Panc1 (cell line): Measurements from ENCODE around the gene CRIP2. TPM values are rescaled to one million over a fixed set of nuclear protein-coding genes. Genes with fewer than 3 reads are reported as not detected.

Source experiments
- ATAC-seq: fragments of 200-7000 bp; cut with Tn5 transposase; 2 replicates; pipeline ENCODE4 v1.9.1; 2020; ENCODE audit warnings: mild to moderate bottlenecking, moderate library complexity
- BruUV-seq: library from RNA; stranded (reverse); fragments of 400-500 nt; replicated peaks from 2 replicates; lab custom pipeline; 2021; lab: Mats Ljungman, UMichigan
- CTCF ChIA-PET: fragments of 300-600 bp; sonication (Branson Sonifier 250); formaldehyde crosslinking; loops from one replicate; lab custom pipeline; 2022; ENCODE audit warnings: antibody characterized with exemption; lab: Charles Lee
- POLR2A ChIA-PET: fragments of 300-600 bp; sonication (Branson Sonifier 250); formaldehyde crosslinking; loops from one replicate; lab custom pipeline; 2022; ENCODE audit warnings: antibody characterized with exemption; lab: Charles Lee
- DNase-seq: peaks from one replicate; pipeline ENCODE4 v3.0.0-alpha.2; 2010; ENCODE audit warnings: low read depth, low spot score
- H3K27ac ChIP-seq: 2 replicates; pipeline ENCODE4 v1.5.1; 2011; ENCODE audit warnings: mild to moderate bottlenecking, low read length, inconsistent platforms
- H3K27me3 ChIP-seq: fragments of 200-500 bp; sonication (Bioruptor generic); 2 replicates; pipeline ENCODE4 v1.6.0; 2014; ENCODE audit warnings: low read length, inconsistent platforms; ENCODE audit not compliant: control insufficient read depth, insufficient read depth
- H3K36me3 ChIP-seq: fragments of 200-500 bp; sonication (Bioruptor generic); 2 replicates; pipeline ENCODE4 v1.5.1; 2014; ENCODE audit warnings: inconsistent platforms, mild to moderate bottlenecking, low read length, moderate library complexity; ENCODE audit not compliant: control insufficient read depth, insufficient read depth
- H3K4me1 ChIP-seq: 2 replicates; pipeline ENCODE4 v1.5.1; 2011; ENCODE audit warnings: inconsistent platforms, mild to moderate bottlenecking, low read length, moderate library complexity; ENCODE audit not compliant: control insufficient read depth, insufficient read depth
- H3K4me3 ChIP-seq, 2 experiments: 2 replicates each; pipeline ENCODE4 v1.5.1; 2011 to 2012; ENCODE audit warnings: low read depth in 2 of 2, low read length in 2 of 2, mild to moderate bottlenecking in 2 of 2, inconsistent platforms in 1 of 2, moderate library complexity in 1 of 2
- H3K9me3 ChIP-seq: fragments of 200-500 bp; sonication (Bioruptor generic); 2 replicates; pipeline ENCODE4 v1.5.1; 2014; ENCODE audit warnings: low read depth, mild to moderate bottlenecking, inconsistent platforms, low read length, moderate library complexity; ENCODE audit not compliant: control insufficient read depth, insufficient read depth
- CTCF ChIP-seq: fragments of 450-650 bp; IDR thresholded peaks from 2 replicates; pipeline ENCODE4 v1.5.1; 2017; ENCODE audit warnings: mild to moderate bottlenecking
- POLR2AphosphoS5 ChIP-seq: IDR thresholded peaks from 2 replicates; pipeline ENCODE4 v1.6.1; 2012; ENCODE audit warnings: mild to moderate bottlenecking, low read depth, low read length, moderate library complexity
- SIN3A ChIP-seq: IDR thresholded peaks from 2 replicates; pipeline ENCODE4 v1.6.1; 2012; ENCODE audit warnings: low read depth, mild to moderate bottlenecking, low read length, moderate library complexity, borderline replicate concordance; ENCODE audit not compliant: insufficient read depth
- TCF7L2 ChIP-seq: IDR thresholded peaks from 2 replicates; pipeline ENCODE4 v1.6.1; 2011; ENCODE audit warnings: mild to moderate bottlenecking, low read depth, low read length, inconsistent platforms
- in situ Hi-C: cut with HindIII; loops from 2 replicates; pipeline ENCODE4 v1.10.0; 2016; ENCODE audit warnings: low sequenced_read_pairs, low pct_unique_long_range_greater_than_20kb
- intact Hi-C: fragments of 100-400 bp; cut with micrococcal nuclease; formaldehyde crosslinking; loops from one replicate; pipeline ENCODE4 v1.10.0; 2022; ENCODE audit not compliant: unreplicated experiment
- total RNA-seq: library from RNA; stranded (reverse); gene quantifications from one replicate; pipeline ENCODE4 v1.2.1, GENCODE V29; 2021; ENCODE audit not compliant: unreplicated experiment
- TF ChIP-seq, protein P1 (sequence below), 2 experiments: IDR thresholded peaks; 2 replicates each; pipeline ENCODE4 v1.6.1; 2011 to 2012; ENCODE audit warnings: low read depth in 2 of 2, control low read depth in 1 of 2, low read length in 1 of 2, mild to moderate bottlenecking in 1 of 2, moderate library complexity in 1 of 2; ENCODE audit not compliant: insufficient read depth in 1 of 2

The CRIP2 gene
- total RNA-seq, 1 experiment from 2014 or later: 280 TPM

- intact Hi-C loops: no loop called here
- Histone ChIP-seq H3K4me3 (no peak overlapping the region), H3K36me3 (no peaks in the 10 kb centered on the region; the same call in 1 of the 2 replicates), H3K9me3 (no peaks in the 10 kb centered on the region), H3K4me1 (no peaks in the 10 kb centered on the region), H3K27ac (no peak overlapping the region), H3K27me3 (no peaks in the 10 kb centered on the region)
- BruUV-seq: no TSS peak
- POLR2A ChIA-PET: no interaction called here
- in situ Hi-C loops: no loop called here
- peak; percentile 91 for ATAC-seq
- peak; percentile 88 for TF ChIP-seq CTCF
- TF ChIP-seq SIN3A: no peak
- TF ChIP-seq POLR2AphosphoS5: no peak
- DNase-seq: peak; percentile 7
- CTCF ChIA-PET: interaction anchor here (0.8 kb wide), 1 partner anchor 10 kb away, joined by 3 read pairs; no protein-coding TSS in a partner anchor
These were observed 25.9 kb upstream of the CRIP2 start for GRCh38 chr14:105448706-105449111.

DNA sequence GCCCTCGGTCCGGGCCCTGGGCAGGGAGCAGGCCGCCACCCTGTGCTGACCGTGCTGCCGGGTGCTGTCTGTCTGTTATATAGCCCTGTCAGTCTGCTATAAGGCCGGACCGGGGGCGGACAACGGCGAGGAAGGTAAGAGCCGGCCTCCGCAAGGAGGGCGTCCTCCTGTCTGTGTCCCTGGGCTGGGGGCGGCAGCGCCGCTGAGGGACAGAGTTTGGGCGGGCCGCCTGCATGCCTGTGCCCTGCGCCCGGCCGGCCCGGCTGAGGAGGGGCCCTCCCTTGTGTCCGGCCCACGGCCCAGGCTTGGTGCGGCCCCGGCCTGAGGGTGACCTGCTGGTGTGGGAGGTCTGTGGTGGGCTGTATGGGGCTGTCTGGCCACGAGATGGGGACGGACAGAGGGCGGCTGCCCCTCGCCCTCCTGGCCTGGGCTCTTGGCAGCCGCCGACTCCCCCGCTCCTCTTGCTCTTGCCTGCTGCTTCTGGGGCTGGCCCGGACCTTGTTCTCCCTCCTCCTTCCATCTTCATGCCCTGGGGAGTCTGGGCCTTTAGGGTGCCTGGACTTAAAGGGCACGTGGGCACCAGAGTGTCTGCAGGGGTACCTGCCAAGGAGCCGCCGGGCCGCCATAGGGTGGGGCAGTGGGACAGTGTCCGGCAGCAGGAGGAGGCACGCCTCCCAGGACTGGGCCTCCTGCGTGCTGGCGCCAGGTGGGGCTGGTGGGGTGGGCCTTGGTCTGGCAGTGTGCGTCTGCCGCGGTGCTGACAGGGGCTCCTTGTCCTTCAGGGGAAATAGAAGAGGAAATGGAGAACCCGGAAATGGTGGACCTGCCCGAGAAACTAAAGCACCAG is 25.1 kb upstream of the CRIP2 start:
- in situ Hi-C loops (no loop called here), intact Hi-C loops (no loop called here)
- no peak for ATAC-seq
- no peak overlapping the region for H3K27ac ChIP-seq
- TF ChIP-seq CTCF (no peak), POLR2AphosphoS5 (no peak), SIN3A (no peak), TCF7L2 (no peak)
- TF ChIP-seq, protein P1, sequence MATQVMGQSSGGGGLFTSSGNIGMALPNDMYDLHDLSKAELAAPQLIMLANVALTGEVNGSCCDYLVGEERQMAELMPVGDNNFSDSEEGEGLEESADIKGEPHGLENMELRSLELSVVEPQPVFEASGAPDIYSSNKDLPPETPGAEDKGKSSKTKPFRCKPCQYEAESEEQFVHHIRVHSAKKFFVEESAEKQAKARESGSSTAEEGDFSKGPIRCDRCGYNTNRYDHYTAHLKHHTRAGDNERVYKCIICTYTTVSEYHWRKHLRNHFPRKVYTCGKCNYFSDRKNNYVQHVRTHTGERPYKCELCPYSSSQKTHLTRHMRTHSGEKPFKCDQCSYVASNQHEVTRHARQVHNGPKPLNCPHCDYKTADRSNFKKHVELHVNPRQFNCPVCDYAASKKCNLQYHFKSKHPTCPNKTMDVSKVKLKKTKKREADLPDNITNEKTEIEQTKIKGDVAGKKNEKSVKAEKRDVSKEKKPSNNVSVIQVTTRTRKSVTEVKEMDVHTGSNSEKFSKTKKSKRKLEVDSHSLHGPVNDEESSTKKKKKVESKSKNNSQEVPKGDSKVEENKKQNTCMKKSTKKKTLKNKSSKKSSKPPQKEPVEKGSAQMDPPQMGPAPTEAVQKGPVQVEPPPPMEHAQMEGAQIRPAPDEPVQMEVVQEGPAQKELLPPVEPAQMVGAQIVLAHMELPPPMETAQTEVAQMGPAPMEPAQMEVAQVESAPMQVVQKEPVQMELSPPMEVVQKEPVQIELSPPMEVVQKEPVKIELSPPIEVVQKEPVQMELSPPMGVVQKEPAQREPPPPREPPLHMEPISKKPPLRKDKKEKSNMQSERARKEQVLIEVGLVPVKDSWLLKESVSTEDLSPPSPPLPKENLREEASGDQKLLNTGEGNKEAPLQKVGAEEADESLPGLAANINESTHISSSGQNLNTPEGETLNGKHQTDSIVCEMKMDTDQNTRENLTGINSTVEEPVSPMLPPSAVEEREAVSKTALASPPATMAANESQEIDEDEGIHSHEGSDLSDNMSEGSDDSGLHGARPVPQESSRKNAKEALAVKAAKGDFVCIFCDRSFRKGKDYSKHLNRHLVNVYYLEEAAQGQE (IDR thresholded peaks at IDR 0.05; ENCODE audit: insufficient read depth in 1 of 2, low read depth in 2 of 2, low read length in 1 of 2): no peak
- H3K9me3 ChIP-seq: no peaks in the 10 kb centered on the region
- H3K36me3 ChIP-seq: no peaks in the 10 kb centered on the region; the same call in 1 of the 2 replicates
- DNase-seq: no peak
- BruUV-seq: no TSS peak
- ChIA-PET CTCF (no interaction called here), POLR2A (no interaction called here)
- H3K4me3 ChIP-seq: no peak overlapping the region
- H3K4me1 ChIP-seq: no peaks in the 10 kb centered on the region
- H3K27me3 ChIP-seq: no peaks in the 10 kb centered on the region
